Measurements from ENCODE around the gene CTNNA2. TPM values are rescaled to one million over a fixed set of nuclear protein-coding genes. Genes with fewer than 3 reads are reported as not detected.

Gene CTNNA2
- total and polyA plus RNA-seq, 12 donors, result 0.09 to 0.57 (median 0.15) TPM; not detected in 9

DNA sequence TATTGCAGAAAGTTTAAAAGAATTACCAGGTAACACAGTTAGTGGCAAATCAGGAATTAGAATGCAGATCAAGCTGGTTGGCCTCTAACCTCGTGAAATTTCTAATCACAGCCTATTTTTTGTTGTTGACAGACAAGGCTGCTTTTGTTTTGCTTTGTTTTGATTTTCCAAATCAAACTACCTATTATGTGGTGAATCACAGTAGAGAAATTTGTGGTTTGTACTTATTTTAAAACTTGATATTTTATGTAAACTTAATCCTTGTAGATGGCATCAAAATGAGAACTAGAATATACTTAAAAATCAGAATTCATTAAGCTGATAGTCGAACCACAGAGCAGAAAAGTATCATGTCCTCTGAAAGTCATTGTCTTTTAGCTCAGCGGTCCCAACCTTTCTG is 258.1 kb downstream of the CTNNA2 start:
- TF ChIP-seq, protein P1, sequence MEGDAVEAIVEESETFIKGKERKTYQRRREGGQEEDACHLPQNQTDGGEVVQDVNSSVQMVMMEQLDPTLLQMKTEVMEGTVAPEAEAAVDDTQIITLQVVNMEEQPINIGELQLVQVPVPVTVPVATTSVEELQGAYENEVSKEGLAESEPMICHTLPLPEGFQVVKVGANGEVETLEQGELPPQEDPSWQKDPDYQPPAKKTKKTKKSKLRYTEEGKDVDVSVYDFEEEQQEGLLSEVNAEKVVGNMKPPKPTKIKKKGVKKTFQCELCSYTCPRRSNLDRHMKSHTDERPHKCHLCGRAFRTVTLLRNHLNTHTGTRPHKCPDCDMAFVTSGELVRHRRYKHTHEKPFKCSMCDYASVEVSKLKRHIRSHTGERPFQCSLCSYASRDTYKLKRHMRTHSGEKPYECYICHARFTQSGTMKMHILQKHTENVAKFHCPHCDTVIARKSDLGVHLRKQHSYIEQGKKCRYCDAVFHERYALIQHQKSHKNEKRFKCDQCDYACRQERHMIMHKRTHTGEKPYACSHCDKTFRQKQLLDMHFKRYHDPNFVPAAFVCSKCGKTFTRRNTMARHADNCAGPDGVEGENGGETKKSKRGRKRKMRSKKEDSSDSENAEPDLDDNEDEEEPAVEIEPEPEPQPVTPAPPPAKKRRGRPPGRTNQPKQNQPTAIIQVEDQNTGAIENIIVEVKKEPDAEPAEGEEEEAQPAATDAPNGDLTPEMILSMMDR (IDR thresholded peaks at IDR 0.05), result no peak
- WGBS, 2 donors, result 62 to 67% methylated on average over 3 of the region's 3 CpGs
- no peaks in the 10 kb centered on the region for H3K4me1 ChIP-seq
- intact Hi-C loops (cut with DNase I), result no loop called here
- no peaks in the 10 kb centered on the region for H3K27me3 ChIP-seq
- H3K9me3 ChIP-seq, result no peaks in the 10 kb centered on the region
- DNase-seq (no peak), ATAC-seq (no peak)
- no peak overlapping the region for H3K27ac ChIP-seq
- no peaks in the 10 kb centered on the region for H3K36me3 ChIP-seq
- H3K4me3 ChIP-seq, result no peak overlapping the region

DNA sequence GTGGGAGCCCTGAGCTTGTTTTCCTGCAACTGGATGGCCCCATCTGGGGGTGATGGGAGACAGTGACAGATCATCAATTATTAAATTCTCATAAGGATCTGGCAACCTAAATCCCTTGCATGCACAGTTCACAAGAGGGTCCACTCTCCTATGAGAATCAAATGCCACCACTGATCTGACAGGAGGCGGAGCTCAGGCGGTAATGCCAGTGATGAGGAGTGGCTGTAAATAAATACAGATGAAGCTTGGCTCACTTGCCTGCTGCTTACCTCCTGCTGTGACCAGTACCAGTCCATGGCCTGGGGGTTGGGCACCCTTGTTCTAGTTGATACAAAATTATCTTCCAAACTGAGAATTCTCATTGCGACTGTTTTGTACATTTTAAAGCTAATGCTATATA is 258.6 kb downstream of the CTNNA2 start:
- Histone ChIP-seq H3K9me3 (no peaks in the 10 kb centered on the region), H3K4me3 (no peak overlapping the region), H3K27ac (no peak overlapping the region), H3K27me3 (no peaks in the 10 kb centered on the region), H3K36me3 (no peaks in the 10 kb centered on the region), H3K4me1 (no peaks in the 10 kb centered on the region)
- 91 to 98% methylated on average over 3 of the region's 3 CpGs for WGBS, 2 donors
- ATAC-seq (no peak), DNase-seq (no peak)
- intact Hi-C loops (cut with DNase I), result no loop called here
- TF ChIP-seq, protein P1 (IDR thresholded peaks at IDR 0.05), result no peak

DNA sequence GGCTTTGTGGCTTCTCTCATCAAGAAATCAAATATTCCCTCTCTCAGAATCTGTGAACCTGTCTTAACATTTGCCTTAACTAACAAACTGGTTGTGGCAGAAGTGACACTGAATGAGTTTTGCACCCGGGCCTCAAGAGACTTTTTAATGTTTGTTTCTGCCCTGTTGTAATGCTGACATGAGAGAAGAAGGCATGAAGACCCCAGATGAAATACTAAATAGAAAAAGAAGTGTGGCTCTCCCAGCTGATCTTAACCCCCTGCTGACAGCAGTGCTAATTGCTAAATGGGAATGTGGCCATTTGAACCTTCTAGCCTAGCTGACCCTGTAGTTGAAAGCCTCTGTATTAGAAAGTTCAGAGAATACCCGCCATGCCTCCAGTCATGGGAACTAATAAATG is 261.2 kb downstream of the CTNNA2 start:
- 83 to 86% methylated on average over 2 of the region's 2 CpGs for WGBS, 2 donors
- DNase-seq (no peak), ATAC-seq (no peak)
- no peak overlapping the region for H3K4me3 ChIP-seq
- no peak overlapping the region for H3K27ac ChIP-seq
- H3K4me1 ChIP-seq, result no peaks in the 10 kb centered on the region
- TF ChIP-seq, protein P1 (IDR thresholded peaks at IDR 0.05), result no peak
- intact Hi-C loops (cut with DNase I), result no loop called here
- H3K9me3 ChIP-seq, result no peaks in the 10 kb centered on the region
- no peaks in the 10 kb centered on the region for H3K27me3 ChIP-seq
- H3K36me3 ChIP-seq, result no peaks in the 10 kb centered on the region

DNA sequence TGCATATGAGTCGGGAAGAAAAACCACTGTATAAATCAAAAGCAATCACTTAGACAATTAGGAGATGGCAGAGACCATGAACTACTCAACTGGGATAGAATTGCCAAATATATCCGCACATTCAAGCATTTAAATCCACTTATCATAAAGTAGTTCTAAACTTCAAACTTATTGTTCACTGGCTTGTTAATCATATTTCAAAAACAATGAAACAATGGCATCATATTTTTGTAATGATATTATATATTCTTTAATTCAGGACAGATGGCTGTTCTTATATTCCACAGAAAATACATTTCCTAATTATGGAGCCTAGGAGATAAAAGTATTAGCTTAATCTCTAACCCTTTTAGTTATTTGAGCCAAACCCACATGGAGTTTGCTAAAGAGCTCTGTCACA is 263.6 kb downstream of the CTNNA2 start:
- intact Hi-C loops (cut with DNase I), result no loop called here
- Histone ChIP-seq H3K36me3 (no peaks in the 10 kb centered on the region), H3K27me3 (no peaks in the 10 kb centered on the region), H3K4me1 (no peaks in the 10 kb centered on the region), H3K9me3 (no peaks in the 10 kb centered on the region), H3K27ac (no peak overlapping the region), H3K4me3 (no peak overlapping the region)
- TF ChIP-seq, protein P1 (IDR thresholded peaks at IDR 0.05), result no peak
- ATAC-seq (no peak), DNase-seq (no peak)
- 85 to 86% methylated on average over 2 of the region's 2 CpGs for WGBS, 2 donors

DNA sequence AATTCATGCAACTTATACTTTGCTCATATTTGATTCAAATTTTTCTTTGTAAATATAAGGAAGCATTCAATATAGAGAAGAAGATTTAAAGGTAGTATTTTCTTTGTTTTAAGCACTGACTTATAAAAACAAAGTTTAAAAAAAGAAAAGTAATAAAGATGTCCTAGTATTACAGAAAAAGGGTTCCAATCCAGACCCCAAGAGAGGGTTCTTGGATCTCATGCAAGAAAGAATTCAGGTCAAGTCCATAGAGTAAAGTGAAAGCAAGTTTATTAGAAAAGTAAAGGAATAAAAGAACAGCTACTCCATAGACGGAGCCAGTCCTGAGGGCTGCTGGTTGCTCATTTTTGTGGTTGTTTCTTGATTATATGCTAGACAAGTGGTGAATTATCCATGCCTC is 267.9 kb downstream of the CTNNA2 start:
- ATAC-seq (no peak), DNase-seq (no peak)
- H3K4me1 ChIP-seq, result no peaks in the 10 kb centered on the region
- no peak overlapping the region for H3K4me3 ChIP-seq
- WGBS, 2 donors, result 74 to 75% methylated on average over 1 of the region's 1 CpG
- TF ChIP-seq, protein P1 (IDR thresholded peaks at IDR 0.05), result no peak
- H3K27ac ChIP-seq, result no peak overlapping the region
- no peaks in the 10 kb centered on the region for H3K27me3 ChIP-seq
- no peaks in the 10 kb centered on the region for H3K9me3 ChIP-seq
- intact Hi-C loops (cut with DNase I), result no loop called here
- no peaks in the 10 kb centered on the region for H3K36me3 ChIP-seq

All from heart right ventricle (tissue), 16 donors.